ENCODE results near the gene NECTIN1.
A peak's percentile ranks its signal among the peaks of the same experiment; 100 is the strongest.

Gene NECTIN1

DNA sequence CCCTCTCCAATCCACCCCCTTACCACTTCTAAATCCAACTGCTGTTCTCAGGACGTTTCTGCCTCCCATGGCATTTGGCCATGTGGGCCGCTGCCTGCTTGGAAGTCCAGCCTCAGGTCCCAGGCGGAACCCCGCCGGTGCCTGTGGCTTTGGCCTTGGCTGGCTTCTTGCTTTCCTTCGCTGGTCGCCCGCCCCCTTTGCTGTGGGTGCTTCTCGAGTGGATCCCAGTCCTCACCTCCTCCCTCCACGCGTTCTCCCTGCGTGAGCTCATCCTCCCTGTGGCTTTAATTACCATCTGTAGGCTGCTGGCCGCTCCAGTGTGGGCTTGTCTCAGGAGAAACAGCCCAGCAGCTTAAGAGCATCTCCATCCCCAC lies 111.7 kb downstream of the NECTIN1 start:
- ATAC-seq: no peak
- TF ChIP-seq CSDC2 (CRISPR knock-in tag; IDR thresholded peaks at IDR 0.05) (no peak), ISL1 (CRISPR knock-in tag; IDR thresholded peaks at IDR 0.05) (no peak), SNAI2 (CRISPR knock-in tag; IDR thresholded peaks at IDR 0.05) (no peak), OSR1 (CRISPR knock-in tag; IDR thresholded peaks at IDR 0.05) (no peak), RARB (CRISPR knock-in tag; IDR thresholded peaks at IDR 0.05) (no peak)
- TF ChIP-seq, protein P1, sequence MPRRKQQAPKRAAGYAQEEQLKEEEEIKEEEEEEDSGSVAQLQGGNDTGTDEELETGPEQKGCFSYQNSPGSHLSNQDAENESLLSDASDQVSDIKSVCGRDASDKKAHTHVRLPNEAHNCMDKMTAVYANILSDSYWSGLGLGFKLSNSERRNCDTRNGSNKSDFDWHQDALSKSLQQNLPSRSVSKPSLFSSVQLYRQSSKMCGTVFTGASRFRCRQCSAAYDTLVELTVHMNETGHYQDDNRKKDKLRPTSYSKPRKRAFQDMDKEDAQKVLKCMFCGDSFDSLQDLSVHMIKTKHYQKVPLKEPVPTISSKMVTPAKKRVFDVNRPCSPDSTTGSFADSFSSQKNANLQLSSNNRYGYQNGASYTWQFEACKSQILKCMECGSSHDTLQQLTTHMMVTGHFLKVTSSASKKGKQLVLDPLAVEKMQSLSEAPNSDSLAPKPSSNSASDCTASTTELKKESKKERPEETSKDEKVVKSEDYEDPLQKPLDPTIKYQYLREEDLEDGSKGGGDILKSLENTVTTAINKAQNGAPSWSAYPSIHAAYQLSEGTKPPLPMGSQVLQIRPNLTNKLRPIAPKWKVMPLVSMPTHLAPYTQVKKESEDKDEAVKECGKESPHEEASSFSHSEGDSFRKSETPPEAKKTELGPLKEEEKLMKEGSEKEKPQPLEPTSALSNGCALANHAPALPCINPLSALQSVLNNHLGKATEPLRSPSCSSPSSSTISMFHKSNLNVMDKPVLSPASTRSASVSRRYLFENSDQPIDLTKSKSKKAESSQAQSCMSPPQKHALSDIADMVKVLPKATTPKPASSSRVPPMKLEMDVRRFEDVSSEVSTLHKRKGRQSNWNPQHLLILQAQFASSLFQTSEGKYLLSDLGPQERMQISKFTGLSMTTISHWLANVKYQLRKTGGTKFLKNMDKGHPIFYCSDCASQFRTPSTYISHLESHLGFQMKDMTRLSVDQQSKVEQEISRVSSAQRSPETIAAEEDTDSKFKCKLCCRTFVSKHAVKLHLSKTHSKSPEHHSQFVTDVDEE (CRISPR knock-in tag; IDR thresholded peaks at IDR 0.05): no peak
- TF ChIP-seq, protein P2, sequence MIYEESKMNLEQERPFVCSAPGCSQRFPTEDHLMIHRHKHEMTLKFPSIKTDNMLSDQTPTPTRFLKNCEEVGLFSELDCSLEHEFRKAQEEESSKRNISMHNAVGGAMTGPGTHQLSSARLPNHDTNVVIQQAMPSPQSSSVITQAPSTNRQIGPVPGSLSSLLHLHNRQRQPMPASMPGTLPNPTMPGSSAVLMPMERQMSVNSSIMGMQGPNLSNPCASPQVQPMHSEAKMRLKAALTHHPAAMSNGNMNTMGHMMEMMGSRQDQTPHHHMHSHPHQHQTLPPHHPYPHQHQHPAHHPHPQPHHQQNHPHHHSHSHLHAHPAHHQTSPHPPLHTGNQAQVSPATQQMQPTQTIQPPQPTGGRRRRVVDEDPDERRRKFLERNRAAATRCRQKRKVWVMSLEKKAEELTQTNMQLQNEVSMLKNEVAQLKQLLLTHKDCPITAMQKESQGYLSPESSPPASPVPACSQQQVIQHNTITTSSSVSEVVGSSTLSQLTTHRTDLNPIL (CRISPR knock-in tag; IDR thresholded peaks at IDR 0.05; ENCODE audit: low read depth): no peak

DNA sequence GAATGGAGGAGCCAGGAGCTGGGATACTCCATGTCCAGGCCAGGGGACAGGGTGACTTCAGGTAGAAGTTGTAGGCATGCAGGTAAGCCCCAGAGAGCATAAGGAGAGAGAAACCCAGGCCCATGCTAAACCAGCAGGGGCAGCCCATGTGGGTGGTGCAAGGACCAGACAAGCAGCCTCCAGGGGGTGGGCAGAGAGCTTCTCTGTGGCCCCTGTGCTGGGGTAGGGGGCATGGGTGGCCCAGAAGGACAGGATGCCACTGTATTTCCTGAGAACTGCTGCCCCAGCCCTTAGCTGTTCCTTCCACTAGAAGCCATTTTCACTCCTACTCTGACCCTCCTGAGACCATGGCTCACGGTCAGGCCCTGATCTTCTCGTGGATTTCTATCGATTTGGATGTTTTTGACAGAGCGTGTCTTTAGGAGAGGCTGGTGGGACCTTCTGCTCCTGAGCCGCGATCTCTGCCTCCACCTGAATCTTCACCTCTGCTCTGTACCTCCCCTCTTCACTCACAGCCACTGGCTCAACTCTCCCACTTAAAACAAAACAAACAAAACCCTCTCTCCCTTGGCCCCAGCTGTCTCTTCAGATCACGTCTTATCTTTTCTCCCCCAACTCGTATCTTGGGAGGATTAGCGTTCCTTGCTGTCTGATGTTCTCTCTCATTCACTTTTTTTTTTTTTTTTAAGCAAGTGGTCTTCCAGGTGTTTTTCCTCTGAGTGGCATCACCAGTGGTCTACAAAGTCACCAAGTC lies 112.2 kb downstream of the NECTIN1 start:
- no peak for TF ChIP-seq ZNF70 (CRISPR knock-in tag; IDR thresholded peaks at IDR 0.05)
- no peak for TF ChIP-seq ZFP30 (CRISPR knock-in tag; IDR thresholded peaks at IDR 0.05)
- no peak for TF ChIP-seq ZFP3 (CRISPR knock-in tag; IDR thresholded peaks at IDR 0.05)
- no peak for ATAC-seq

DNA sequence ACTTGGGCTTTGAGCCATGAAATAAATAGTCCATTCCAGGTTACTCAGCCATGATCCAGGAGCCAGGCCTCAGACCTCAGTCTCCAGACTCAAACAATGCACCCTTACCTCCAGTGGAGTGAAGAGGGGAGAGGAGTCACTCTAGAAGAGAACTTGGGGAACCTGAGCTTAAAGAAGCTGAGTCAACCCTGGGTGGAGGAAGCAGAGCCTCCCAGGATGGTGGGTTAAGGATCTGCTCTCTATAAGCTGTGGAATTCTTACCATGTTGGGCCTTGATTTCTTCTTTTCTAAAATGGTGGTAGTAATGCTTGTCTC lies 113.2 kb downstream of the NECTIN1 start:
- TF ChIP-seq ZFP3 (CRISPR knock-in tag; IDR thresholded peaks at IDR 0.05): 0 out of 2 replicates have a peak, but pooled peaks have one; percentile 50
- TF ChIP-seq ZNF70 (CRISPR knock-in tag; IDR thresholded peaks at IDR 0.05): no peak
- ATAC-seq: peak; percentile 57

DNA sequence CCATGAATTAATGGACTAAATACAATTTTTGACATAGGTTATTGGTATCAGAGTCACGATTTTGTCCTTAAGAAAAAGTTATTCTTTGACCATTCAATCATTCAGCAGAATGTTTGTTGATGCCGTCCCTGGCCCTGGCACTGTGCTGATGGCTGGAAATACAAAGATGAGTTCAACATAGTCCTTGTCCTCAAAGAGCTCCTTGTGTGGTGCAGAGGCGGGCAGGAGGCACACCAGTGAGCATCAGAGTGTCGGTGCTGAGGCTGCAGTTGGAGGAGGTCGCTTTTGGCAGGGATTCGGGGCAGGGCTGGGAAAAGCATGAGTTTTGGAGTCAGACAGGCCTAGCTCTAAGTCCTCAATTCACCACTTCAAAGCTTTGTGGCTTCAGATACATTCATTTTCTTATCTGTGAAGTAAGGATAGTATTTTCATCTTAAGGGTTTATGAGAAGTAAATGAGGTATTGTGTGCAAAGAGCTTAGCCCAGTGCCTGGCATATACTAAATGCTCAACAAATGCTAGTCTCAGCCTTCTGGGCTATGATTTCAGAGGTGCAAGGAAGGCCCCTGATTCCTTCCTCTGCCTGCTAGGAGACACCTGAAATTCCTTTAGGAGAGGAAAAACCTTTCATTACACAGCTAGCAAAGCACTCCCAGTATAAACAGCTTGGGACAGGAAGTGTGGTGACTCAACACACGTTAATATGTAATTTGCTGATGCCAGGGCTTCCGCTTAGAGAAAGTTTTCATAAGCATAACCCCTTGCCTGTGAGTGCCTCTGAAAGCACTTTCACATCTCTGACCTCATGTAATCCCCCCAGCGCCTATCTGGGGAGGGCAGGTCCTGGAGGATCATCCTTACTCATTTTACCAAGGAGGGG lies 113.8 kb downstream of the NECTIN1 start:
- TF ChIP-seq BACH2 (CRISPR knock-in tag; IDR thresholded peaks at IDR 0.05; ENCODE audit: borderline replicate concordance) (no peak), GLIS3 (CRISPR knock-in tag; IDR thresholded peaks at IDR 0.05) (no peak), PPARA (CRISPR knock-in tag; IDR thresholded peaks at IDR 0.05; ENCODE audit: borderline replicate concordance) (no peak), TCF4 (CRISPR knock-in tag; IDR thresholded peaks at IDR 0.05; ENCODE audit: borderline replicate concordance) (no peak), ZFP3 (CRISPR knock-in tag; IDR thresholded peaks at IDR 0.05) (no peak), SNAI2 (CRISPR knock-in tag; IDR thresholded peaks at IDR 0.05) (no peak), CSDC2 (CRISPR knock-in tag; IDR thresholded peaks at IDR 0.05) (no peak), ARNTL (CRISPR knock-in tag; IDR thresholded peaks at IDR 0.05; ENCODE audit: borderline replicate concordance, low read depth) (no peak)
- TF ChIP-seq, protein P3, sequence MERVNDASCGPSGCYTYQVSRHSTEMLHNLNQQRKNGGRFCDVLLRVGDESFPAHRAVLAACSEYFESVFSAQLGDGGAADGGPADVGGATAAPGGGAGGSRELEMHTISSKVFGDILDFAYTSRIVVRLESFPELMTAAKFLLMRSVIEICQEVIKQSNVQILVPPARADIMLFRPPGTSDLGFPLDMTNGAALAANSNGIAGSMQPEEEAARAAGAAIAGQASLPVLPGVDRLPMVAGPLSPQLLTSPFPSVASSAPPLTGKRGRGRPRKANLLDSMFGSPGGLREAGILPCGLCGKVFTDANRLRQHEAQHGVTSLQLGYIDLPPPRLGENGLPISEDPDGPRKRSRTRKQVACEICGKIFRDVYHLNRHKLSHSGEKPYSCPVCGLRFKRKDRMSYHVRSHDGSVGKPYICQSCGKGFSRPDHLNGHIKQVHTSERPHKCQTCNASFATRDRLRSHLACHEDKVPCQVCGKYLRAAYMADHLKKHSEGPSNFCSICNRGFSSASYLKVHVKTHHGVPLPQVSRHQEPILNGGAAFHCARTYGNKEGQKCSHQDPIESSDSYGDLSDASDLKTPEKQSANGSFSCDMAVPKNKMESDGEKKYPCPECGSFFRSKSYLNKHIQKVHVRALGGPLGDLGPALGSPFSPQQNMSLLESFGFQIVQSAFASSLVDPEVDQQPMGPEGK (CRISPR knock-in tag; IDR thresholded peaks at IDR 0.05; ENCODE audit: borderline replicate concordance): no peak
- TF ChIP-seq, protein P2 (CRISPR knock-in tag; IDR thresholded peaks at IDR 0.05; ENCODE audit: low read depth): no peak
- TF ChIP-seq, protein P1 (CRISPR knock-in tag; IDR thresholded peaks at IDR 0.05): no peak
- ATAC-seq: peak; percentile 88

Measured in SK-N-SH treated with all-trans-retinoic acid at 6 μM for 48 hours (cell line).